ENCODE measurements around the gene APOL1.

APOL1 gene

DNA sequence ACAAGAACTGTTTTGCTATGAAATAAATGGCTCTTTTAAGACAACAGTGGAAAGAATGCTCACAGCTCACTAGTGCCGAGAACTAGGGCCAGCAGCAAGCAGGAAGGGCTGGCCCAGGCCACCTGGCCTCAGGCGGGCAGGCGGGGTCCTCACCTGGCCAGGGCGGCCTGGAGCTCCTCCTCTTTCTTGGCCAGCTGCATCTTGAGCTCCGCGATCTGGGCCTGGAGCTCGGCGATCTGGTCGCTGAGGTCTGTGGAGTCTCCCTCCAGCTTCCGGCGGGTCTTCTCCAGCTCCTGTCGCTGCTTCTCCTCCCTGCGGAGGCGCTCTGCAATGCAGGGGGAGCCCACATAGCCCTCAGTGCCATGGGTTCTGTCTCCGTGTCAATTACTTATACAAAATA, 43.8 kb downstream of the APOL1 start:
- Histone ChIP-seq H3K4me1 (no peaks in the 10 kb centered on the region), H3K9me3 (ENCODE audit: control insufficient read depth, low read length) (no peaks in the 10 kb centered on the region), H3K9ac (no peak overlapping the region), H3K4me2 (ENCODE audit: low read length) (no peak overlapping the region), H3K36me3 (ENCODE audit: control insufficient read depth, insufficient read depth, low read length) (no peaks in the 10 kb centered on the region), H3K27ac (no peak overlapping the region), H3K4me3 (ENCODE audit: low read depth, low read length) (no peak overlapping the region), H3K79me2 (peaks cover 6% of the 10 kb centered on the region), H3K27me3 (ENCODE audit: control insufficient read depth, insufficient read depth, low read length) (no peaks in the 10 kb centered on the region), H2AFZ (no peak overlapping the region)
- TF ChIP-seq, protein P1, sequence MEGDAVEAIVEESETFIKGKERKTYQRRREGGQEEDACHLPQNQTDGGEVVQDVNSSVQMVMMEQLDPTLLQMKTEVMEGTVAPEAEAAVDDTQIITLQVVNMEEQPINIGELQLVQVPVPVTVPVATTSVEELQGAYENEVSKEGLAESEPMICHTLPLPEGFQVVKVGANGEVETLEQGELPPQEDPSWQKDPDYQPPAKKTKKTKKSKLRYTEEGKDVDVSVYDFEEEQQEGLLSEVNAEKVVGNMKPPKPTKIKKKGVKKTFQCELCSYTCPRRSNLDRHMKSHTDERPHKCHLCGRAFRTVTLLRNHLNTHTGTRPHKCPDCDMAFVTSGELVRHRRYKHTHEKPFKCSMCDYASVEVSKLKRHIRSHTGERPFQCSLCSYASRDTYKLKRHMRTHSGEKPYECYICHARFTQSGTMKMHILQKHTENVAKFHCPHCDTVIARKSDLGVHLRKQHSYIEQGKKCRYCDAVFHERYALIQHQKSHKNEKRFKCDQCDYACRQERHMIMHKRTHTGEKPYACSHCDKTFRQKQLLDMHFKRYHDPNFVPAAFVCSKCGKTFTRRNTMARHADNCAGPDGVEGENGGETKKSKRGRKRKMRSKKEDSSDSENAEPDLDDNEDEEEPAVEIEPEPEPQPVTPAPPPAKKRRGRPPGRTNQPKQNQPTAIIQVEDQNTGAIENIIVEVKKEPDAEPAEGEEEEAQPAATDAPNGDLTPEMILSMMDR (IDR thresholded peaks at IDR 0.05) = no peak

DNA sequence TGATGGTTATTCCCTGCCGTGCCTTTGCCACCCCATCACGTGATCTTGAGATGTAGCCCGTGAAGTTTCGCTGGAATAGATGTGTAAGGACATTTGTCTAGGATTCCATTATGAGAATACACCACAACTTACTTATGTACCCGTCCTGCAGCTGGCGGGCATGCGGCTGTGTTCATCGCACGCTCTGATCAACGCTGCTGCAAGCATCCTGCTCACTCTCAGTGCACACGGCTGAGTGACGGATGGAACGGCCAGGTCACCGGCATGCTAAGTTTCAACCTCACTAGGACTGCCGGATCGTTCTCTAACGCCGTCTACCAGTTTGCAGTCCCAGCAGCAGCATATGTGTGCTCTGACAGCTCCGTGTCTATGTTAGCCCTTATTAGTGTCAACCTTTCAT, 44.6 kb downstream of the APOL1 start:
- H3K27me3 ChIP-seq (ENCODE audit: control insufficient read depth, insufficient read depth, low read length) = no peaks in the 10 kb centered on the region
- H3K79me2 ChIP-seq = peaks cover 6% of the 10 kb centered on the region
- no peak overlapping the region for H3K4me3 ChIP-seq (ENCODE audit: low read depth, low read length)
- H2AFZ ChIP-seq = no peak overlapping the region
- TF ChIP-seq, protein P1 (IDR thresholded peaks at IDR 0.05) = no peak
- H3K9me3 ChIP-seq (ENCODE audit: control insufficient read depth, low read length) = no peaks in the 10 kb centered on the region
- no peak overlapping the region for H3K27ac ChIP-seq
- no peak overlapping the region for H3K9ac ChIP-seq
- H3K36me3 ChIP-seq (ENCODE audit: control insufficient read depth, insufficient read depth, low read length) = no peaks in the 10 kb centered on the region
- no peak overlapping the region for H3K4me2 ChIP-seq (ENCODE audit: low read length)
- no peaks in the 10 kb centered on the region for H3K4me1 ChIP-seq

DNA sequence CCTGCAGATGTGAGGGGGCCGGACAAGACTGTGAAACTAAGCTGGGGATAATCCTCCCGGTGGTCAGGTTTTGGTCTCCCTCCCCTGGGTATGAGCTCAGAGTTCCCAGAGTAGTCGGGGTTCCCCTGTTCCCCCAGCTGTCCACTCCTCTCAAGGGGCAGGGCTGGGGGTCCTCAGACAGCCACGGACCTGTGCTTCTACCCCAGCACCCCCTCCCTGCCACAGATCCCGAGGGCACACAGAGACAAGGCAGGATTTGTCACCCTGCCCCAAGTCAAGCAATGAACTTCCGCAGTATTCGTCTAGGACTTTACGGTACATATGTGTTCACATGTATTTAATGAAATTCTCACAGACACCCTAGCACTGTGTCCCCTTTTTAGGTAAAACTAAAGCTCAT, 45.2 kb downstream of the APOL1 start:
- Histone ChIP-seq H3K9me3 (ENCODE audit: control insufficient read depth, low read length) (no peaks in the 10 kb centered on the region), H3K27me3 (ENCODE audit: control insufficient read depth, insufficient read depth, low read length) (no peaks in the 10 kb centered on the region), H3K27ac (no peak overlapping the region), H3K4me2 (ENCODE audit: low read length) (no peak overlapping the region), H3K79me2 (peaks cover 6% of the 10 kb centered on the region), H2AFZ (no peak overlapping the region), H3K4me1 (no peaks in the 10 kb centered on the region), H3K4me3 (ENCODE audit: low read depth, low read length) (no peak overlapping the region), H3K36me3 (ENCODE audit: control insufficient read depth, insufficient read depth, low read length) (no peaks in the 10 kb centered on the region), H3K9ac (no peak overlapping the region)
- TF ChIP-seq, protein P1 (IDR thresholded peaks at IDR 0.05) = no peak

DNA sequence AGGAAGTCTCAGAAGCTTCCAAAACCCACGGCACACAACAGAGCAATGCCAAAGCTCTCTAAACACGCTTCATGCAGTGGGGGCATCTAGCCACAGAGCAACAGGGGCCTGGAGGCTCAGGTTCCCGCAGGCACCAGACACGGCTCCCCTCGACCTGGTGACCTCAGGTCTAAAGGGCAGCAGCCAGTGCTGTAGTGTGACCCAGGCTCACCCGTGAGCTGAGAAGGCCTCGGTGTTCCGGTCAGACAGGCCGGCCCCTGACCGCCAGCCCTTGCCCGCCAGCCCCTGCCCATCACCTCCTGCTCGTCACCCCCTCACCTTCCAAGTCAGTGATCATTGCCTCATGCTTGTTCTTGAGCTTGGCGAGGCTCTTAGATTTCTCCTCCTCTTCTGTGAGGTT, 45.7 kb downstream of the APOL1 start:
- Histone ChIP-seq H3K9ac (no peak overlapping the region), H3K4me2 (ENCODE audit: low read length) (no peak overlapping the region), H3K9me3 (ENCODE audit: control insufficient read depth, low read length) (no peaks in the 10 kb centered on the region), H3K27ac (no peak overlapping the region), H3K79me2 (peaks cover 6% of the 10 kb centered on the region), H3K4me3 (ENCODE audit: low read depth, low read length) (no peak overlapping the region), H3K36me3 (ENCODE audit: control insufficient read depth, insufficient read depth, low read length) (no peaks in the 10 kb centered on the region), H3K4me1 (no peaks in the 10 kb centered on the region), H2AFZ (no peak overlapping the region), H3K27me3 (ENCODE audit: control insufficient read depth, insufficient read depth, low read length) (no peaks in the 10 kb centered on the region)
- TF ChIP-seq, protein P1 (IDR thresholded peaks at IDR 0.05) = no peak

DNA sequence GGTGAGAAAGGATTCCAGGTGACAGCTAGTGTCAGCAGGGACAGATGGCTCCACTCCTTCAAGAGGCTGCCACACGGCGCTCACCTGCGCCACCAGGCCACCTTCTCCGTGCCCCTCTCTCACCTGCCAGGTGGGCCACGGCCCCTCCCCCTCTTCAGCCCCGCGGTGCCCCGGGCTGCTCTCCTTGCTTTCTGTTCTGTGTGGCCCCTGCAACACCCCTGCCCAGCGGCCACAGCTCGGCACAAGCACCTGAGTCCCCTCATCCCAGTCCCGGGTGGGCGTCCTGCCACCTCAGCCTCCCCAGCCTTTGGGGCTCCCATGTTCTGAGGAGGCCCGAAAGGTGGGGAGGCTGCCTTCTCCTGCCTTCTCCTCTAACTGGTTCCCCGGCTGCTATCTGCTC, 46.4 kb downstream of the APOL1 start:
- Histone ChIP-seq H3K9ac (no peak overlapping the region), H3K4me1 (no peaks in the 10 kb centered on the region), H3K4me3 (ENCODE audit: low read depth, low read length) (no peak overlapping the region), H3K27ac (no peak overlapping the region), H3K36me3 (ENCODE audit: control insufficient read depth, insufficient read depth, low read length) (no peaks in the 10 kb centered on the region), H3K4me2 (ENCODE audit: low read length) (no peak overlapping the region), H2AFZ (no peak overlapping the region), H3K27me3 (ENCODE audit: control insufficient read depth, insufficient read depth, low read length) (no peaks in the 10 kb centered on the region), H3K9me3 (ENCODE audit: control insufficient read depth, low read length) (no peaks in the 10 kb centered on the region), H3K79me2 (peaks cover 6% of the 10 kb centered on the region)
- TF ChIP-seq, protein P1 (IDR thresholded peaks at IDR 0.05) = no peak

Data from parathyroid adenoma (tissue), 2 donors.